SU-DHL-6 (cell line): ENCODE data around the gene ARVCF.

Source experiments
- H2AFZ ChIP-seq: fragments of 200-600 bp; sonication (generic); 2 replicates; pipeline ENCODE4 v1.6.1; 2014; ENCODE audit warnings: low read depth, mild to moderate bottlenecking, moderate library complexity, mixed read lengths, antibody characterized with exemption, low read length; ENCODE audit not compliant: severe bottlenecking
- H3F3A ChIP-seq: fragments of 200-600 bp; shearing (Covaris generic); 2 replicates; pipeline ENCODE4 v1.6.0; 2016; ENCODE audit warnings: antibody characterized with exemption, mild to moderate bottlenecking; ENCODE audit not compliant: insufficient read depth
- H3K27ac ChIP-seq: fragments of 200-600 bp; sonication (generic); 2 replicates; pipeline ENCODE4 v1.5.1; 2016; ENCODE audit warnings: low read depth, mild to moderate bottlenecking, low read length, moderate library complexity, mixed read lengths
- H3K27me3 ChIP-seq: fragments of 200-600 bp; sonication (generic), shearing (Covaris generic); 2 replicates; pipeline ENCODE4 v1.6.0; 2014; ENCODE audit warnings: mild to moderate bottlenecking, low read length
- H3K36me3 ChIP-seq: fragments of 200-600 bp; sonication (generic); 2 replicates; pipeline ENCODE4 v1.6.1; 2014; ENCODE audit warnings: mild to moderate bottlenecking, low read length, mixed read lengths
- H3K4me2 ChIP-seq: fragments of 300-600, 200-600 bp; shearing (Covaris generic), sonication (generic); 2 replicates; pipeline ENCODE4 v1.6.0; 2014; ENCODE audit warnings: low read length, low read depth, mild to moderate bottlenecking; ENCODE audit not compliant: poor library complexity, severe bottlenecking
- H3K4me3 ChIP-seq: fragments of 200-600 bp; sonication (generic); 2 replicates; pipeline ENCODE4 v1.5.1; 2014; ENCODE audit warnings: antibody characterized with exemption, low read length, mild to moderate bottlenecking, mixed read lengths; ENCODE audit not compliant: insufficient read depth, poor library complexity, severe bottlenecking
- H3K79me2 ChIP-seq: fragments of 200-600 bp; sonication (generic); 2 replicates; pipeline ENCODE4 v1.6.1; 2014; ENCODE audit warnings: mild to moderate bottlenecking, low read length, moderate library complexity; ENCODE audit not compliant: insufficient read depth
- H3K9ac ChIP-seq: fragments of 200-600 bp; sonication (generic); 2 replicates; pipeline ENCODE4 v1.7.0; 2014; ENCODE audit warnings: mild to moderate bottlenecking, low read length
- H3K9me2 ChIP-seq: fragments of 200-600 bp; sonication (generic); replicated peaks from 2 replicates; pipeline ENCODE4 v1.6.1; 2014; ENCODE audit warnings: low read length; ENCODE audit not compliant: insufficient read depth
- H3K9me3 ChIP-seq: fragments of 200-600 bp; sonication (generic); 2 replicates; pipeline ENCODE4 v1.6.1; 2014; ENCODE audit warnings: low read length, mixed read lengths; ENCODE audit not compliant: insufficient read depth
- H4K20me1 ChIP-seq: fragments of 200-600 bp; sonication (generic); 2 replicates; pipeline ENCODE4 v1.6.1; 2014; ENCODE audit warnings: low read depth, mild to moderate bottlenecking, antibody characterized with exemption, low read length, moderate library complexity, mixed read lengths
- EZH2phosphoT487 ChIP-seq: fragments of 200-600 bp; sonication (generic), shearing (Covaris generic); conservative IDR thresholded peaks from 2 replicates; pipeline ENCODE4 v1.6.1; 2018; ENCODE audit warnings: mild to moderate bottlenecking, antibody characterized with exemption, low read length, moderate library complexity, mixed read lengths
- TF ChIP-seq, protein P1 (sequence below): fragments of 200-600 bp; sonication (generic); IDR thresholded peaks from one replicate; pipeline ENCODE4 v1.5.1; 2017; ENCODE audit warnings: antibody characterized with exemption, mild to moderate bottlenecking, low read length, moderate library complexity; ENCODE audit not compliant: insufficient read depth, poor library complexity, severe bottlenecking

The ARVCF gene

DNA sequence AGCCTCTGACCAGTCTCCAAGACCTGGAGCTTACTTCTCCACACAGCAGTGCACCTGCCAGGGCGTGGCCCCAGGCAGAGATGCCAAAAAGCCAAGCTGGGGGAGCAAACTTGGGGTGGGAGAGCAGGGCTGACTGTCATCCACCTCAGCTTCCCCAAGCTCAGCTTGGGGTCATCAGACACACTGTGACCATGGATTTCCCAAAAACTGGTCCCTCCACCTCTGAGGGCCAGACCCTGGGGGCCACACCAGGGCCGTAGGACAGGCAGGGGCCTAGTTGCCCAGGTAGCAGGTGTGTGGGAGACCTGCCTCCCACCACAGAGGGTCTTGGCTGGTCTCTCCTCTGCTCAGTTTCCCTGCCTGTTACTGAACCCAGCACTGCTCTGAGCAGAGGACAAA lies 30.6 kb downstream of the ARVCF start:
- H4K20me1 ChIP-seq: no peaks in the 10 kb centered on the region

DNA sequence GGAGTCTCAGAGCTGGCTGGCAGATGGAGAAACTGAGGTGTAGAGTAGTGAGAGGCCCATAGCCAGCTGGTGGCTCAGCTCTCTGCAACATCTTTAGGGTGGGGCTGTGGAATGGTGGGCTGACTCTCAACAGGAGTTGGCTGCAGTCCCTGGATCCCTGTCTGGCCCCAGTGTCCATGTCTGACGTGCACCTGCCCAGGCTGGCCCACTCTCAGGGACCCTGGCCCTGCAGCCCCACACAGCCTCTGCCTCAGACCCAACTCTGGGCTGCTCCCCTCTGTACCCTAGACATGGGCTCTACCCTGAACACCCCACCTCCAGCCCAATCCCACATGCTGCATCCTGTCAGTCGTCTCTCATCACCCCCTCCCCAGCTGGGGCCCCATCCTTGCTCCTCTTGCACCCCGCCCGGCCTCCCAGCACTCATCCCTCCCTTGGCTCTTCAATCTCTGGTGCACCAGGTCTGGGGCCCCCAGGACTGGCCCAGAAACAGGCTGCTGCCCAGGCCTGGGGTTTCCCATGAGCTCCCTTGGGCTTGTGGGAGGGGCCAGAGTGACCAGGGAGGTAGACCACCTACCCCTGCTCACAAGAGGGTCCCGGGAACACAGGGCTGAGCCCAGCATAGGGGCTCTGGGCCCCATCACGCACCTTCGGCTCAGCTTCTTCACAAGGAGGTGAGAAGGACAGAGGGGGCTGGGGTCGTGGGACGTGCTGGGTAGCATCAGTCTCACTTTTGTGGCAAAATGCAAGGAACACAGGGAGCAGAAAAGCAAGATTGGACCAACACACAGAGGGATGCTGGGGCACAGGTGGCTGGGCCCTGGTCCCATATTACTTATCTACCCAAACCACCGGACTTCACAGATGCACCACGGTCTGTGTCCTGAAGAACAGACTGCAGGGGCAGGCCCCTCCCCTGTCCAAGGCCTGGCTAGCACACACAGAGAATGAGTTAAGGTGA lies 31.5 kb downstream of the ARVCF start:
- Histone ChIP-seq H3K36me3 (no peaks in the 10 kb centered on the region), H3K27me3 (no peaks in the 10 kb centered on the region), H4K20me1 (no peaks in the 10 kb centered on the region), H2AFZ (no peak overlapping the region), H3K9me2 (no peaks in the 10 kb centered on the region), H3K4me2 (no peak overlapping the region), H3K27ac (no peak overlapping the region), H3F3A (no peaks in the 10 kb centered on the region), H3K9ac (no peak overlapping the region), H3K79me2 (no peaks in the 10 kb centered on the region), H3K4me3 (no peak overlapping the region), H3K9me3 (no peaks in the 10 kb centered on the region)
- no peak for TF ChIP-seq EZH2phosphoT487
- TF ChIP-seq, protein P1, sequence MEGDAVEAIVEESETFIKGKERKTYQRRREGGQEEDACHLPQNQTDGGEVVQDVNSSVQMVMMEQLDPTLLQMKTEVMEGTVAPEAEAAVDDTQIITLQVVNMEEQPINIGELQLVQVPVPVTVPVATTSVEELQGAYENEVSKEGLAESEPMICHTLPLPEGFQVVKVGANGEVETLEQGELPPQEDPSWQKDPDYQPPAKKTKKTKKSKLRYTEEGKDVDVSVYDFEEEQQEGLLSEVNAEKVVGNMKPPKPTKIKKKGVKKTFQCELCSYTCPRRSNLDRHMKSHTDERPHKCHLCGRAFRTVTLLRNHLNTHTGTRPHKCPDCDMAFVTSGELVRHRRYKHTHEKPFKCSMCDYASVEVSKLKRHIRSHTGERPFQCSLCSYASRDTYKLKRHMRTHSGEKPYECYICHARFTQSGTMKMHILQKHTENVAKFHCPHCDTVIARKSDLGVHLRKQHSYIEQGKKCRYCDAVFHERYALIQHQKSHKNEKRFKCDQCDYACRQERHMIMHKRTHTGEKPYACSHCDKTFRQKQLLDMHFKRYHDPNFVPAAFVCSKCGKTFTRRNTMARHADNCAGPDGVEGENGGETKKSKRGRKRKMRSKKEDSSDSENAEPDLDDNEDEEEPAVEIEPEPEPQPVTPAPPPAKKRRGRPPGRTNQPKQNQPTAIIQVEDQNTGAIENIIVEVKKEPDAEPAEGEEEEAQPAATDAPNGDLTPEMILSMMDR: no peak

More for the DNA sequence above, 30.6 kb downstream of the ARVCF start:
- no peaks in the 10 kb centered on the region for H3K9me3 ChIP-seq
- H3K4me2 ChIP-seq: no peak overlapping the region
- H3K4me3 ChIP-seq: no peak overlapping the region
- no peaks in the 10 kb centered on the region for H3K36me3 ChIP-seq
- no peak overlapping the region for H2AFZ ChIP-seq
- H3K9me2 ChIP-seq: no peaks in the 10 kb centered on the region
- H3K27ac ChIP-seq: no peak overlapping the region
- TF ChIP-seq, protein P1: no peak
- TF ChIP-seq EZH2phosphoT487: no peak
- no peaks in the 10 kb centered on the region for H3K79me2 ChIP-seq
- no peaks in the 10 kb centered on the region for H3K27me3 ChIP-seq
- no peaks in the 10 kb centered on the region for H3F3A ChIP-seq
- H3K9ac ChIP-seq: no peak overlapping the region

DNA sequence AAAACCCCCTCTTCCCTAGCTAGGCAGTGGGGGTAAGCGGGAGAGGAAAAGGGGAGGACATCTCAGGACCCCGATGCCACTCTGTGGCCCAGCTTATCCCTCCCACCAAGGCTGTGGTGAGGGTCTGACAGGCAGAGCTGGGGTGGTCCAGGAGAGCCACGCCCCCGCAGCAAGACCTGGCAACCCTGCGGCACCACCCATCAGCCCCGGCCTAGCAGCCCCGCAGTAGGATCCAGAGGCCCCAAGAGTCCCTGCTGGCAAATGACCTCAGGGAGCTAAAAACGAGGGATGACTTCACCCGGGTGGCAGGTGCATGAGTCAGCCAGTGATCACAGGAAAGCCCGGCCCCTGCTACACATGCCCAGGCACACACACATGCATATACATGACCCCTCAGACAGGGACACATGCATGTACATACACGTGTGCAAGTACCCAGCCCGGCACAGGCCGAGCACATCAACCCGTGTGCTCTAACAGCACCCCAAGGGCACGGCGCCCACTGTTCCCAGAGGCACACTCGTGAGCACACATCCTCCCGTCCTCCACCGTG lies 32.3 kb downstream of the ARVCF start:
- H3F3A ChIP-seq: no peaks in the 10 kb centered on the region
- H3K79me2 ChIP-seq: no peaks in the 10 kb centered on the region
- H3K4me2 ChIP-seq: no peak overlapping the region
- H3K9me2 ChIP-seq: no peaks in the 10 kb centered on the region
- H2AFZ ChIP-seq: no peak overlapping the region
- H3K9me3 ChIP-seq: no peaks in the 10 kb centered on the region
- H3K36me3 ChIP-seq: no peaks in the 10 kb centered on the region
- H3K9ac ChIP-seq: no peak overlapping the region
- H3K4me3 ChIP-seq: no peak overlapping the region
- TF ChIP-seq, protein P1: no peak
- TF ChIP-seq EZH2phosphoT487: no peak
- H4K20me1 ChIP-seq: no peaks in the 10 kb centered on the region
- H3K27ac ChIP-seq: no peak overlapping the region
- H3K27me3 ChIP-seq: no peaks in the 10 kb centered on the region
